GM18861 (cell line): ENCODE results near the gene RIPK4.

Experiments used
- ATAC-seq: cut with Tn5 transposase; IDR thresholded peaks from one replicate; pipeline ENCODE4 v1.9.1; 2021; ENCODE audit not compliant: unreplicated experiment

The RIPK4 gene

GRCh38 chr21:41766883-41767605, at the start of gene RIPK4:
TSS of gene RIPK4 (minus strand) at chr21:41767052. CDS start at chr21:41767041, 11 bp downstream.
- ATAC-seq = peak; percentile 33

GRCh38 chr21:41815652-41816582, 49.1 kb upstream of the RIPK4 start:
- ATAC-seq = no peak

DNA sequence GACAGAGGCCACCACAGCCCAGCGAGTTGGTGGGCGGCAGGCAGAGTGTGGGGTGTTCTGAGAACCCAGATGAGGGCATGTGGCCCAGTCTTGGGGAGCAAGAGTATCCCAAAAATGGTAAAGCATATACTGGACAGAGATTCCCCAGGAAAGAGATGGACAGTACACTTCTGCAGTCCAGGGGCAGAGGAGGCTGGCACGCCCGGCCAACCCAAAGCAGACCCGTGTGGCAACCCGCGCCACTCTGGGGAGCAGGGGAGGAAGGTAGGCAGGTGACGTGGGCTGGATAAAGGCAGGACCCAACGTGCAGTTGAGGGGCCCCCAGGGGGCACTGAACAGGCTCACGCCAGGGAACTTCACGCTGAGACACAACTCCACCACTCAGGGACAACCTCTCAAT, 46.4 kb upstream of the RIPK4 start:
- ATAC-seq = no peak

DNA sequence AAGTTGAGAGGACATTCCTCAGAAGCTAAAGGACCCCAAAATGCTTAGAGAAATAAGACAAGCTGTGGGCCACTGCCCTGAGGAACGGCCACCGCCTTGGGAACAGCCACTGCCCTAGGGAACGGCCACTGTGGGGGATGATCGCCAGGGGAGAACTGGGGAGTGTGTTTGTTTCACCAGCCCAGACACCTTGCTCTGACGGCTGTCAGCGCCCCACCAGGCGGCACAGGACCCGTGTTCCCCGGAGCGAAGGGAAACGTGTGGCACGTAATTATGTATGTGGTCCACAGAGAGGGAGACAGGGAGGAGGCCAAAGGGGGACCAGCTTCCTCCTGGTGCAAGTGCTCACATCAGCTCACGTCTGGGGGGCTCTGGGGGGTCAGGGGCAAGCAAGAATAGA, 45.8 kb upstream of the RIPK4 start:
- no peak for ATAC-seq

- no peak for ATAC-seq
These were observed 43.7 kb upstream of the RIPK4 start for GRCh38 chr21:41810597-41810932.

DNA sequence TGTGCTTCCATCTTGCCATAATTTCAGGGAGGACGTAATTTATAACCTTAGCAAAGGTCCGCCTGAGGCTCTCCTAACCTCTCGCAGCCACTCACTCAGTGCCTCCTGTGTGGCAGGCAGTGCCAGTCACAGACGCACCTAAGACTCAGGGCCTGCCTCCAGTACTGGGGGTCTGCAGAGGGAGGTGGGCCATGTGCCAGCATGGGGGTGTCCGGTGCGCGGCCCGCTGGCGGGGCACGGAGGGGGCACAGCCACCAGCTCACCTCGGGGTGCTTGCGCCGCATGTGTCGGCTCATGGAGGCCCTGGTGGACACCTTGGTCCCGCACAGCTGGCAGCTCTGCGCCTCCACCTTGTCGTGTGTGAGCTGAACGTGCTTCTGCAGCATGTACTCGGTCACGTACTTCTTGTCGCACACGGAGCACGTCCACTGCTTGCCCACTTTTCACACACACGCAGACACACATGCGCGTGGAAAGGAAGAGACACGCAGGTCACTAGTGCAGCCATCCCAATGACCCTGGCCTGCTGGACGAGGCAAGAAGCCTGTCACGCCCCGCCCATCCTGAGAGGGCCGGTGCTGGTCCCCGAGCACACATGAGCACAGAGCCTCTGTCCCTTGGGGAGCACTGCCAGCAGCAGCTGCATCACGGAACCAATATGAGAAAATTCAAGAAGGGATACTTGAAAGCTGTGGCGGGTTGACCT, 43.2 kb upstream of the RIPK4 start:
- ATAC-seq = no peak

GRCh38 chr21:41808846-41809245, 42.0 kb upstream of the RIPK4 start:
- ATAC-seq = no peak

GRCh38 chr21:41808094-41808493, 41.2 kb upstream of the RIPK4 start:
- no peak for ATAC-seq

- ATAC-seq = no peak
These were observed 39.9 kb upstream of the RIPK4 start for GRCh38 chr21:41806773-41807172.

DNA sequence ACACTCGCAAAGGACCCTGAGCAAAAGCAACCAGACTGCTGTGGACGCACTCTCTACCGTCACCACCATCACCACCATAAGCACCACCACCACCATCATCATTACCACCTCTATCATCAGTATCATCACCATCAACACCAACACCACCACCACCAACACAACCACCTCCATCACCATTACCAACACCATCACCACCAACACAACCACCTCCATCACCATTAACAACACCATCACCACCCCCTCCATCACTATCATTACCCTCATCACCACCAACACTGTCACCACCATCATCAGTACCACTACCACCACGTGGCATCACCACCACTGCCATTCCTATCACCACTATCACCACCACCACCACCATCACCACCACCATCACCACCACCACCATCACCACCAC, 38.8 kb upstream of the RIPK4 start:
- ATAC-seq = no peak

DNA sequence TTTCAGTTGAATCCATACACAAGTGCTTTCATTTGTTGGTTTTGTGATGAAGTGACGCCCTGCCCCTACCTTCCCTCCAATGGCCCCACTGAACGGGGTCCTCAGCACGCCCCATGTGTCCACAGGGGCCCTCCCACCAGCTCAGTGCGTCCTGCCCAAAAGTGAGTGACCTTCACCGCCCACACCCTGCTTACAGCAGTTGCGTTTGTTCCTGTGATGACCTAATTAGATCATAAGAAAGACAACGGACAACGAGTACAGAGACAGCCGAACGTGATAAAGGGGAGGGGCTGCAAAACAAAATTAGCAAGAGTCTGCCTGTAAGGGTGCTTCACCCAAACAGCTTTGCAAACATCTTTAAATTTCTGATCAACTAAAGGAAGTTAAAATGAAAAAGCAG, 38.2 kb upstream of the RIPK4 start:
- no peak for ATAC-seq

- ATAC-seq = no peak
These were observed 37.5 kb upstream of the RIPK4 start for GRCh38 chr21:41804381-41804780.

- no peak for ATAC-seq
These were observed 36.5 kb upstream of the RIPK4 start for GRCh38 chr21:41803316-41803715.

DNA sequence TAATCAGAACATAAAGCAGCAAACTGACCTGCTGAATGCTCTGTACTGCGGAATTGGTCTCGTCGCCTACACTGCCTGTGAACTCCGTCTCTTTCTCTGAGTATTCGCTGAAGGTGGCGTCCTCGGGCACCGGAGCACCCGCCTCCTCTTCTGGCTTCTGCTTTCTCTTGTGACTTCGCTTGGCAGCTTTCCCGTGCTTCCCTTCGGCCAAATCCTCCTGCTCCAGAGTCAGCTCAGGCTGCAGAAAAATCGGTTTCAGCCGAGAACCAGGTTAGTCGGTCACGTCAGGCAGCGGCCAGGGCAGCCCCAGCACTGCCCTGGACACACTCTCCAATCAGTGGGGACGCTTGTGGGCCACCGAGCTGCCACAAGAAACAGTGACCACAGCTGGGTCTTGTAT, 35.8 kb upstream of the RIPK4 start:
- ATAC-seq = no peak

GRCh38 chr21:41802198-41802584, 35.3 kb upstream of the RIPK4 start:
- no peak for ATAC-seq

DNA sequence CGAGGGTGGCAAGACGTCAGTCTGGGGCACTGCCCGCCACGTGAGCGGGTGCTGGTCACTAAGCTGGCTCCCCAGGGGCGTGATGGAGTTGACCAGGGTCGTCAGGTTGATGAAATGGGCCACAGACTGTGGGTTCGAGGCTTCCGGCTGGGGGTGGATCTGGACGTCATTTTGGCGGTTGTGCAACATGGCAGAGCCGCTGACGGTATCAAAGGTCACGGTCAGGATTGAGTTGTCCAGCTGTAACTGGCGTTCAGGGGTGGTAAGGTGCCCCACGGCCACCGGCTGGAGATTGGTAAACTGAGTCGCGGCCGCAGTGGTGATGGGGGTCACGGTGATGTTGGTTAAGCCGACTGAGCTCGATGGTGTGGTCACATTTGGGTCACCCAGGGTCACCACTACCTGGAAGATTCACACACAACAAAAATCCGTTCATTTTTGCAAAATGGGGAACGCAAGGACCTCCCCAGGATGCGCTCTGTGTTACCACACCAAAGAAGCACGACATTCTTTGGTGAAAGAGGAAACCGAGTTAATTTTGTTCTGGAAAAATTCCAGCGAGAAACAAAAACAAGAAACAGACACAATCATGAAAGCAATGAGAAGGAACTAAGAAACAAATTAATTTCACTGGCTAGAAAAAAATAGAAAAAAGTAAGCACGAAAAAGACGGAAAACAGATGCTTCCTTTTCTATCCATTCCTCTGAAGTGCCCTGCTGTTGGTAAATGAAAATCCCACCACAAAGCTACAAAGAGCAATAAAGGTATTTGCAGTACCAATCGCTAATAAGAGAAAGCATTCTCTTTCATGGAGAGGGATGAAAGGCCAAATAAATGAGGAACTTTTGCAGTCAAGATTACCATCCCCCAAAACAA, 34.7 kb upstream of the RIPK4 start:
- ATAC-seq = no peak

DNA sequence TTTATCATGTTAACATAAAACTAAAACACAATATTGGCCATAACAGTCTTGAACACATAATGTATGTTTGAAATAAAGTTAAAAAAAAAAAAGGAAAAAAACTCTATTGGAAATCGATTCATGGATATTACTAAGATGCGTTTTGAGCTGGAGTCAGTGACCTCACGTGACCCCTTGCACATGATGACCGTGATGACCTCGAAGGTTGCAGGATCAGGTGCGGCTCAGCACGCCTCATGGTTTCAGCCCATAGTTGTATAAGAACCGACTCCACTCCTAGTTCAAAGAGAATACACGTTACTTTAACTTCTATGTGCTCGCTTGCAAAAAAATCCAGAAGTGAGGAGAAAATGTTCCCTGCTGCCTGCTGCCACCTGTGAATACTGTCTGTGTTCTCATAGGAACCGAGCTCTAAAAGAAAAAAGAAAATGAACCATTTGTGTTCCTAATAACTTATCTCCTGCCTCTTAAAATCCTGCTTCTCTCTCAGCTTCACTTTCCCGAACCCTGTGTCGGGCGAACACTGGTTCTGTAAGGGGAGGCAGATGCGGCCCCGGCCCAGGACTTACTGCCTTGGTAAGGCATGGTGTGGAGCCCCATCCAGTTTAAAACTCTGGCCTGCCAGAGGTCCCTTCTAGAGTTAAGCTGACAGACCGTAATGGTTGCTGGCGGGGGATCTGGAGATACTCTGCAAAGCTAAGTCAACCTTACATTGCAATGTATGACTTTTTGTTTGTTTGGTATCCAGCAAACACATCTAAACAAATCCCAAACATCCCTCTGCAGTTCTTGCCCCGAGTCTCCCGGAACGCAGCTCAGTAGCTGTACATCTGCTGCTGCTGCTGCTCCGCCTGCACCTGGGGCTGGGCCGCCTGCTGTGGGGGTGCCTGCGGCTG, 33.8 kb upstream of the RIPK4 start:
- ATAC-seq = no peak

GRCh38 chr21:41799763-41800162, 32.9 kb upstream of the RIPK4 start:
- no peak for ATAC-seq

GRCh38 chr21:41798326-41798725, 31.5 kb upstream of the RIPK4 start:
- no peak for ATAC-seq
